ENCODE data around the gene CLIP3.

The CLIP3 gene

DNA sequence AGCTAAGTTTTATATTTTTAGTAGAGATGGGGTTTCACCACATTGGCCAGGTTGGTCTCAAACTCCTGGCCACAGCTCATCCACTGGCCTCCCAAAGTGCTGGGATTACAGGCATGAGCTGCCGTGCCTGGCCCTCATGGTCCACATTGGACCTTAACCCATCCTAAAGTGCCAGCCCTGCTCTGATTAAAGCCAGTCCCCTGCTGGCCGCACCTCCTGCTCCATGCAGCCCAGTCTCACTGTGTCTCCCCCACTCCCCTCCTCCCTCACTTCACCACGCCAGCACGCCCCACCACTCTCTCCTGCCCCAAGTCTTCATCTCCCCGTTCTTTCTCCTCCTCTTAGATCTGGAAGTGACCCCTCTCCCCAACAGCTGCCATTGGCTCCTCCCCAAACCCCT is 54.4 kb downstream of the CLIP3 start:
- no peak for DNase-seq (ENCODE audit: low read depth in 2 of 2)

DNA sequence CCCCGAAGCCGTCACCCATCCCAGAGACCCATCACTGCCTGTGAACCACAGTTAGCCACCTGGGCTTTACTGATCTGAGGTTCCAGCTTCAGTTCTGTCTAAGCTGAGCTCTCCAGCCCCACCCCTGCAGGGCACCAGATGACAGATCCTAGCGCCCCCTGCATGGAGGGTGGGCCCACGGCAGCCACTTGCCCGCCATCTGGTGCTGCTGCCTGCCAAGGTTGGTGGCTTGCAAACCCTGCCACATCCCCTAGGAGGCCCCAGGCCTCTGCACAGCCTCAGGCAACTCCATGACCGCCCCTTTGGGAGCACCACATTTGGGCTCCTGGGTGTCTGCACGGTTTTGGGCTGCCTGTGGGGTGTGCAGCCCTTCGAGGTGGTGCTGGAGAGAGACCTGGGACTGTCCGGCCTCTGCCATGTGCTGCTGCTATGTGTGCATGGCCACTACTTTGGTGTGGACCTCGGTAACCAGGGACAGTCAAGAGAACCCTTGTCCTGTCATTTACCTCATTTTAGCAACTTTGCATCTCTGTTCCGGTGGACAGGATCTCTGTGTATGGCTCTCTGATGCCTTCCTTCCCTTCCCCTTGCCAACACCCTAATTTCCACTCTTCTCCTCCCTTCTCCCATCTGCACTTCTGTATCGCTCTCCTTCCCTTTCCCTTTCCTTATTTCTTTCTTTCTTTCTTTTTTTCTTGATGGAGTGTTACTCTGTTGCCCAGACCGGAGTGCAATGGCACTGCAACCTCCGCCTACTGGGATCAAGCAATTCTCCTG is 55.0 kb downstream of the CLIP3 start:
- DNase-seq (ENCODE audit: low read depth in 2 of 2), result no peak

DNA sequence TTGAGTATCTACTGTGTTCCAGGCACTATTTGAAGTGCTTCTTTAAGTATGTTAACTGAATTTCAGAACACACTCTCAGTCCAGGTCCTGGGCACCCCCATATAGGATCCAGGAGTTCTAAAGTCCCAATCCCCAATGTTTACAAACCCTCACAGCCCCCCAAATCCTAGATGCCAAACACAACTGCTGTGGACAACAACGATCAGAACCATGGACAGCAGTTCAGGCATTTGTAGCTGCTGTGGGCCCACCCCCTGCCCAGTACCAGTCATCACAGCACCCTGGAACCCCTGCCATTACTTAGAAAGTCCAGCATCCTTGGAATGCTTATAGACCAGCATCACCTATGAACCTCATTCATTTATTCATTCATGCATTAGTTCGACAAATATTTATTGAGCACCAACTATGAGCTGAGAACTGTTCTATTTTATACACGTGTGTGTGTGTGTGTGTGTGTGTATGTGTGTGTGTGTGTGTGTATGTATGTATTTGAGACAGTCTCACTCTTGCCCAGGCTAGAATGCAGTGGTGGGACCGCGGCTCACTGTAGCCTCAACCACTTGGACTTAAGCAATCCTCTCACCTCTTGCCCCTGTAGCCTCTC is 57.0 kb downstream of the CLIP3 start:
- no peak for DNase-seq (ENCODE audit: low read depth in 2 of 2)

DNA sequence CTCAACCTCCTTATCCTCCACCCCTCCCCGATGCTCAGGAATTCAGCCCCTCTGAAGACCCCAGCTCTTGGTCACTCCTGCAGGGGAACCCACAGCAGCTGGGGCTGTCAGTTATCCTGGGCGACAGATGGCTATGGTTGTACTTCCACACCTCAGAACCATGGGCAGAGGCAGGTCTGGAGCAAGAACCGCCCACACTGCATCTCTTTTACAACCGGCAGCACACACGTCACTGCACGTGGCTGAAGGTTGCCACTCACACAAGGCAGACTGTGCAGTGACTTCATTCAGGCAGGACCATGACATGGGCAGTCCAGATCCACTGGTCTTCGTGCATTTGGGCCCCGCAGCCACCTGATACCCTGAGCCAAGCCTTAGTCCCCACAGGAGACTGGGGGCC is 59.2 kb downstream of the CLIP3 start:
- no peak for DNase-seq (ENCODE audit: low read depth in 2 of 2)

DNA sequence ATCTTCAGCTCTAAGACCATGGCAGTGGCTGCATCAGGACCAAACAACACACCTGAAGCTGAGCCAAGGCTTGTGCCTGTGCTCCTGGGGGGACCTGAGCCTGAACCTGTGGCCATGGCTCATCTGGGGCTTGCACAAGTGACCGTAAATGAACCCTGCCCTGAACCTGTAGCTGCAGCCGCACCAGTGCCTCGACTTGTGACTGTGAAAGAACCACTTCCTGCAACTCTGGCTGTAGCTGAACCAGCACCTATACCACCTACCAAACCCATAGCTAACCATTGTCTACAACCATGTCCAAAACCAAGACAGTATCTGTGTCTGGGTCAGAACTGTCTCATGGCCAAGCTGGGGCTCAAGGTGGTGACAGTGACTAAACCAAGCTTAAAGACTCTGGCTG is 65.9 kb downstream of the CLIP3 start:
- no peak for DNase-seq (ENCODE audit: low read depth in 2 of 2)

Measured in stimulated activated CD8-positive, alpha-beta memory T cell treated with anti-CD3 and anti-CD28 coated beads, Interleukin-2, amount 100 ng/mL, for 48 hours (primary cell).